C4-2B (cell line): Measurements from ENCODE around the gene CHD5.

Source experiments
- H3K27ac ChIP-seq: fragments of 450-650 bp; 2 replicates; pipeline ENCODE4 v1.5.1; 2017
- CTCF ChIP-seq: fragments of 450-650 bp; conservative IDR thresholded peaks from 2 replicates; pipeline ENCODE4 v1.5.1; 2017; ENCODE audit warnings: mild to moderate bottlenecking
- ZFX ChIP-seq: fragments of 450-650 bp; IDR thresholded peaks from 2 replicates; pipeline ENCODE4 v1.6.1; 2017

The CHD5 gene

GRCh38 chr1:6144175-6144574 is 35.9 kb downstream of the CHD5 start:
- no peak overlapping the region for H3K27ac ChIP-seq
- TF ChIP-seq ZFX (no peak), CTCF (no peak)

- no peak for TF ChIP-seq CTCF
- TF ChIP-seq ZFX = no peak
- no peak overlapping the region for H3K27ac ChIP-seq
Observed at GRCh38 chr1:6143395-6143794, 36.7 kb downstream of the CHD5 start.

GRCh38 chr1:6142734-6143133 is 37.4 kb downstream of the CHD5 start:
- TF ChIP-seq CTCF = no peak
- no peak for TF ChIP-seq ZFX
- no peak overlapping the region for H3K27ac ChIP-seq

- TF ChIP-seq ZFX (no peak), CTCF (no peak)
Observed at GRCh38 chr1:6142036-6142621, 38.0 kb downstream of the CHD5 start.

GRCh38 chr1:6141592-6141991 is 38.5 kb downstream of the CHD5 start:
- H3K27ac ChIP-seq = no peak overlapping the region
- TF ChIP-seq ZFX (no peak), CTCF (no peak)

More at GRCh38 chr1:6142036-6142621, 38.0 kb downstream of the CHD5 start:
- no peak overlapping the region for H3K27ac ChIP-seq

- TF ChIP-seq ZFX = no peak
- no peak overlapping the region for H3K27ac ChIP-seq
Observed at GRCh38 chr1:6140413-6140812, 39.7 kb downstream of the CHD5 start.

- TF ChIP-seq ZFX (no peak), CTCF (no peak)
- H3K27ac ChIP-seq = no peak overlapping the region
Observed at GRCh38 chr1:6137758-6138157, 42.4 kb downstream of the CHD5 start.

GRCh38 chr1:6136516-6137220 is 43.5 kb downstream of the CHD5 start:
- no peak for TF ChIP-seq CTCF
- no peak for TF ChIP-seq ZFX
- H3K27ac ChIP-seq = no peak overlapping the region
